HT-29 (cell line): ENCODE data around the gene IPPK. TPM values are rescaled to one million over a fixed set of nuclear protein-coding genes. Genes with fewer than 3 reads are reported as not detected.

Source experiments
- DNase-seq: peaks from one replicate; pipeline ENCODE4 v3.0.0-alpha.2; 2015; ENCODE audit warnings: low spot score
- total RNA-seq: library from RNA; depleted of rRNA; stranded (reverse); fragments of >200 nt; shearing (Covaris generic); gene quantifications from 2 replicates; pipeline ENCODE4 v1.2.3, GENCODE V29; 2014; rRNA removed

IPPK gene
- 16.5 and 20.4 TPM in 2 replicates for total RNA-seq

GRCh38 chr9:92669890-92670708 lies at the start of gene IPPK:
TSS of gene IPPK (minus strand) at chr9:92670131. CDS start at chr9:92669988, 143 bp downstream.
- peak; percentile 98 for DNase-seq

- DNase-seq, result no peak
Measured at GRCh38 chr9:92719028-92719647, 49.2 kb upstream of the IPPK start.

GRCh38 chr9:92718086-92719001 lies 48.4 kb upstream of the IPPK start:
- DNase-seq, result no peak

- no peak for DNase-seq
Measured at GRCh38 chr9:92717201-92718085, 47.5 kb upstream of the IPPK start.

GRCh38 chr9:92716557-92716956 lies 46.6 kb upstream of the IPPK start:
- peak; percentile 58 for DNase-seq

GRCh38 chr9:92715488-92716231 lies 45.7 kb upstream of the IPPK start:
- DNase-seq, result no peak

GRCh38 chr9:92714787-92715487 lies 45.0 kb upstream of the IPPK start:
- no peak for DNase-seq

GRCh38 chr9:92714016-92714415 lies 44.1 kb upstream of the IPPK start:
- no peak for DNase-seq

GRCh38 chr9:92713528-92713927 lies 43.6 kb upstream of the IPPK start:
- no peak for DNase-seq

- no peak for DNase-seq
Measured at GRCh38 chr9:92712767-92713166, 42.8 kb upstream of the IPPK start.

GRCh38 chr9:92711844-92712243 lies 41.9 kb upstream of the IPPK start:
- DNase-seq, result no peak

- no peak for DNase-seq
Measured at GRCh38 chr9:92711146-92711545, 41.2 kb upstream of the IPPK start.

GRCh38 chr9:92710368-92710767 lies 40.4 kb upstream of the IPPK start:
- DNase-seq, result no peak

- no peak for DNase-seq
Measured at GRCh38 chr9:92709954-92710353, 40.0 kb upstream of the IPPK start.

- no peak for DNase-seq
Measured at GRCh38 chr9:92709240-92709639, 39.3 kb upstream of the IPPK start.

- DNase-seq, result no peak
Measured at GRCh38 chr9:92707530-92707929, 37.6 kb upstream of the IPPK start.

- DNase-seq, result peak; percentile 53
Measured at GRCh38 chr9:92706218-92706940, 36.4 kb upstream of the IPPK start.

GRCh38 chr9:92704528-92704927 lies 34.6 kb upstream of the IPPK start:
- DNase-seq, result no peak

- no peak for DNase-seq
Measured at GRCh38 chr9:92696619-92697018, 26.7 kb upstream of the IPPK start.
